ENCODE data around the gene ATG4A.

DNA sequence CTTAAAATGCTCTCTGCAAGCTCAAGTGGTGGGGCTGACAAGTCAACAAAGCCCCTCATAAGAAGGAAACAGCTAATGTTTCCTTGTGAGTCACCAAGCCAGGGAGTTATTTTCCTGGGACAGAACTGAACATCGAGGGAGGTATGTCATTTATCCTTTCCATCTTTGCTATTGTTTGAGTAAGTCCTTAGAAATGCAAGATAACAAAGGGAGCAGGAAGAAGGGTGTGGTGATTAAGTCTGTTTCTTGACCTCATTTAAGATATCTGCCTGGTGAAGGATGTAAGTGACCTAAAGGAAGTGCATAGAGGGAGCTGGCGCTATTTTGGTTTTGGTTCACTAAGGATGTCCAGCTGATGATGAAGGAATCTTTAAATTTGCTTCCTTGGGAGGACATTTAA is 39.9 kb downstream of the ATG4A start:
- no peak for TF ChIP-seq CTCF (IDR thresholded peaks at IDR 0.05)
- no peak for TF ChIP-seq POLR2A (IDR thresholded peaks at IDR 0.05)
- TF ChIP-seq POLR2AphosphoS5 (IDR thresholded peaks at IDR 0.05): no peak

All from breast epithelium (tissue), 3 donors.